GM20000 (cell line): ENCODE results near the gene ZNF362.

Experiments used
- DNase-seq: peaks from one replicate; pipeline ENCODE4 v3.0.0; 2012; ENCODE audit warnings: low spot score
- TF ChIP-seq, protein P1 (sequence below): IDR thresholded peaks from 2 replicates; pipeline ENCODE4 v1.5.1; 2012; ENCODE audit warnings: mild to moderate bottlenecking, control low read depth; ENCODE audit errors: extremely low read depth, missing control alignments

ZNF362 gene

DNA sequence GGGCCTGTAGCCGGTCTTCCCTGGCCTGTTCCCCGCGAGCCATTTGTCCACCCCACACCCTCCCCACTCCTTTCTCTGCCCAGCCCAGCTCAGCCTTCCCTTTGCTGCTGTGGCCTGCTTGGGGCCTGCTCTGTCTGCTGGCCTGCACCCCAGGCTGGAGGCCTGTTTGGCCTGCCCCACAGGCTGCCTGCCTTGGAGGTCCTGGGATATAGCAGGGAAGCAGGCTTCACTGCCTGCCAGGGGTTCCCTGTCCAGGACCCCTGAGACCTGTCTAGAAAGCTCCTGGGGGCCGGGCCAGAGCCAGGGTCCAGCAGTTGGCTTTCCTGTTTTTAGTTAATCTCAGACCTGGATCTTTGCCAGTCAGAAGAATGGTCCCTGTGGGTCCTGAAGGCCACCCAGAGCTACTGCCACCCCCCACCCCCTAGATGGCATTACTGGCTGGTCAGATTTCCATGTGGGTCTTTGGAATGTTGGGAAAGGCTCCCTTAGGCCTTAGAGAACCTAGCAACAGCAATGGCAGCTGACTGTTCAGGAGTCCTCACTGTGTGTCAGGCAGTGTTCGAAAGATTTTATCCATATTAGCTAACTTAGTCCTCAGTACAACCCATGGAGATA is 7.7 kb downstream of the ZNF362 start:
- TF ChIP-seq, protein P1, sequence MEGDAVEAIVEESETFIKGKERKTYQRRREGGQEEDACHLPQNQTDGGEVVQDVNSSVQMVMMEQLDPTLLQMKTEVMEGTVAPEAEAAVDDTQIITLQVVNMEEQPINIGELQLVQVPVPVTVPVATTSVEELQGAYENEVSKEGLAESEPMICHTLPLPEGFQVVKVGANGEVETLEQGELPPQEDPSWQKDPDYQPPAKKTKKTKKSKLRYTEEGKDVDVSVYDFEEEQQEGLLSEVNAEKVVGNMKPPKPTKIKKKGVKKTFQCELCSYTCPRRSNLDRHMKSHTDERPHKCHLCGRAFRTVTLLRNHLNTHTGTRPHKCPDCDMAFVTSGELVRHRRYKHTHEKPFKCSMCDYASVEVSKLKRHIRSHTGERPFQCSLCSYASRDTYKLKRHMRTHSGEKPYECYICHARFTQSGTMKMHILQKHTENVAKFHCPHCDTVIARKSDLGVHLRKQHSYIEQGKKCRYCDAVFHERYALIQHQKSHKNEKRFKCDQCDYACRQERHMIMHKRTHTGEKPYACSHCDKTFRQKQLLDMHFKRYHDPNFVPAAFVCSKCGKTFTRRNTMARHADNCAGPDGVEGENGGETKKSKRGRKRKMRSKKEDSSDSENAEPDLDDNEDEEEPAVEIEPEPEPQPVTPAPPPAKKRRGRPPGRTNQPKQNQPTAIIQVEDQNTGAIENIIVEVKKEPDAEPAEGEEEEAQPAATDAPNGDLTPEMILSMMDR, result no peak
- no peak for DNase-seq

DNA sequence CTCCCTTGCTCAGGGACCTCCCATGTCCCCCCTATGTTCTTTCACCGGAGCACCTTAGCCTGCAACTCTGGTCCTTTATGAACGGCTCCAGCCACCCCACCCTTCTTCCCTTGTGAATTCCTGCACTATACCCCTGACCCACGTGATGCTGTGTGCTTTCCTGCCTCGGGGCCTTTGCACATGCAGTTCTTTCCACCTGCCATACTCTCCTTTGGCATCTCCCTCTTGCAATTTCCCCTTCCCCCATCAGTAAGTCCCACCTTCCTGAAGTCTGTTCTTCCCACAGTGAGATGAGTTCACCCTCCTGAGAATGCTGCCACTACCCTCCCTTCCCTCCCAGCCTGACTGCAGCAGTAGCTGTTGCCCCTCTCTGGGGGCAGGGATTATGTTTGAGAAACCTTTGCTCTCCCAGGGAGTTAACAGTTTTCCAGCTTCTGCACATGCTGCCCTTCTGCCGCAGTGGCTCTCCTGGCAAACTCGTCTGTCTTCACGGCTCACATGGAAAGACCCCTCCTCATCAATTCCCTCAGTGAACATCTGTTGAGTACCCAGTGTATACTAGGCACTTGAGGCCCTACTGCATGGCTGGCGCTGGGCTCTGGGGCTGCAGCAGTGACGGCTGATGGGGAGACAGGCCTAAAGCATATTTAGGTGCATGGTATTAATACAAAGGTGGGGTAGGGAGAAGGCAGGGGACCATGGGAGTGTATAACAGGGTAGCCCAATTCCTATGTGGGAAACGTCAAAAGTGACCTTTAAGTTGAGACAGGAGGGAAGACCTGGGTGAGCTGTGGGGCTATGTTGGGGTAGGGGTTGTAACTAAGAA is 9.7 kb downstream of the ZNF362 start:
- TF ChIP-seq, protein P1, result no peak
- no peak for DNase-seq

DNA sequence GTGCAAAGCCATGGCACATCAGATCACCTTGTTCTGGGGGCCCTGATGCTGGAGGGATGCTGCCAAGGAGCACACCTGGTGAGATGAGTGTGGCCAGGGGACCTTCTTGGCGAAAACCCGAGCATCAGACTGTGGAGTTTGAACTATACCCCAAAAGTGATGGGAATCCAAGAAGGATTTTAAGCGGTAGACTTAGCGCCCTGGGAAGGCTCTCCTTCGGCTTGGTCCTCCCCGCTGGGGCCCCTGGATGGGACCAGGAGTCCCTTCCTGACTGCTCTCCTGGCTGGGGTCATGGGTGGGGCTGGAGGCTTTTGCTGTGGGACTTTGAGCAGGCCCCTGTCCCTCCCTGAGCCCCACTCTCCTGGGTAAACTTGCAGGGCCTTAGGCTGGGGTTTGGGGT is 10.5 kb downstream of the ZNF362 start:
- no peak for DNase-seq
- TF ChIP-seq, protein P1, result no peak

DNA sequence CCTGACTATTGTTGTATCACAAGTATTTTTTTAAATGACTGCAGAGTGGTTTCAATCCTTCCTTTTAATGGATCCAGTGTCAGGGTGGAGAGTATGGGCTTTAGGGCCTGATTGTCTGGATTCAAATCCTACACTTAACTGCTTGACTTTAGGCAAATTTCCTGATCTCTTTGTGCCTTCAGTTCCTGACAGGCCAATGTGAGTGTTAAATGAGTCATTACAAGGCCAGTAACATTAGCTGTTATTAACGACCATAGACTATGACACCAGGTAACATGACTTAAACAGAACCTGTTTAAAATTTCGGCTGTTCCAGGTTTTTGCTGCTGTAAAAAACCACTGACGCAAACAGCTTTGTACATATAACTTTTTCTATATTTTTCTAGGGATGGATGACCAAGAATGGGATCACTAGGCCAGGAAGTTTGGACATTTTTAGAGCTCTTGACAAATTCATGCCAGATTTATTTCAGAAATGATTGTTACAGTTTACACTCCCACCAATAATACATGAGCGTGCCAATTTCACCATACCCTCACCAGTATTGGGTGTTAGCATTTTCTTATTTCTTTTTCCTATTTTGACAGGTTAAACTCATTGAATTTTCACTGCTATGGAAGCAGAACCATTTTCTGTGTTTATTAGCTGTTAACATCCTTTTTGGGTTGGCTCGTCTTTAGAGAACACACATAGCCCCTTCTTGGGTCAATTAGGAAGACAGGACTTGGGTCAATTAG is 11.3 kb downstream of the ZNF362 start:
- TF ChIP-seq, protein P1, result no peak
- no peak for DNase-seq

DNA sequence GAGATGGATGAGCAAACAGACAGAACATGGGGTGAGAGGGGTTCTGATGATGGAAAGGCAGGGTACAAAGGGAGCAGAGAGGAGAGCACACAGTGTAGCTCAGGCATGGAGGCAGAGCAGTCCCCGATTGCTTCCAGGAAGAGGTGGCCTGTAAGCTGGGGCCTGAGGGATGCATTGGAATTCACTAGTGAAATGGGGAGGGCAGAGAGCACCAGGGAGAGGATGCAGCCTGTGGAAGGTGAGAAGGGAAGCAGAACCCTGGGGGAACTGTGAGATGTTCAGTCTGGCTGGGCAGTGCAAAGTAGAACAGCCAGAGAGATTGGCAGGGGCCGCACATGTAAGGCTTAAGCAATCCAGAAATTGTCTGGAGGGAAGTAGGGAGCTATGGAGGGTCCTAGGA is 12.2 kb downstream of the ZNF362 start:
- TF ChIP-seq, protein P1, result no peak
- no peak for DNase-seq

DNA sequence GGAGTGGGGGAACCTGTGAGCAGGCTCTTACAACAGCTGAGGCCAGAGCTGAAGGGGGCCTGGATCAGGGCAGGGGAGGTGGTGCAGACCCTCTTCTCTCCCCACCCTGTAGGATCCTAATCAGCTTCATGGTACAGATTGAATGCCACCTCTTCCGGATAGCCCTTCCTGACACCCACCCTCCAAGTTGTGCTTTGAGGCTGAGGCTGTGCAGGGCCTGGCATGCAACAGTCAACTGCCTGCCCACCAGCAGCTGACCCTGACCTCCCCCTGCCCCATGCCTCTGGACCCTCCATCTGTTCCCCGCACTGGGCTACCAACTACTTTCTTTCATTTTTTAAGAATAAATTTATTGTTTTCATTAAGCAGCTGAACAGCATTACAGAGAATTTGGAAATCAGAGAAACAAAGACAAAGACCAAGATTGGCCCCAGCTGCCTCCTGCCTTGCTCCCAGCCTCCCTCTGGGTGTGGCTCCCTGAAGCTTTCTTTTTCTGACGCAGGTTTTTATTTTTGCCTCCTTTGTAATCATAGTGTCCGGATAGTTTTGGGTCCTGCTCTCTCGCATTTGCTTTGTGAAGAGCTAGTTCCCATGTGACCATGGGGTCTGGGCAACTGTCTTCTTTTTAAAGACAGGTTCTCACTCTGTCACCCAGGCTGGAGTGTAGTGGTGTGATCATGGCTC is 12.8 kb downstream of the ZNF362 start:
- no peak for DNase-seq
- TF ChIP-seq, protein P1, result no peak
